Stomach smooth muscle (tissue), 2 donors: ENCODE measurements around the gene ZBTB37.
A peak's percentile ranks its signal among the peaks of the same experiment; 100 is the strongest.

Experiments used
- H3K27ac ChIP-seq: one replicate; pipeline ENCODE4 v1.7.0; 2013; ENCODE audit warnings: mild to moderate bottlenecking, low read length, inconsistent platforms
- H3K27me3 ChIP-seq, 2 donors: one replicate each; pipeline ENCODE4 v1.7.0; 2013; ENCODE audit warnings: low read length in 2 of 2; ENCODE audit not compliant: insufficient read depth in 2 of 2, control insufficient read depth in 1 of 2
- H3K36me3 ChIP-seq, 2 donors: one replicate each; pipeline ENCODE4 v1.7.0; 2013; ENCODE audit warnings: low read length in 2 of 2; ENCODE audit not compliant: control insufficient read depth in 2 of 2, insufficient read depth in 2 of 2
- H3K4me1 ChIP-seq: one replicate; pipeline ENCODE4 v1.7.0; 2013; ENCODE audit warnings: low read length; ENCODE audit not compliant: control insufficient read depth, insufficient read depth
- H3K4me3 ChIP-seq, 2 donors: one replicate each; pipeline ENCODE4 v1.7.0; 2013; ENCODE audit warnings: low read length in 2 of 2
- H3K9ac ChIP-seq, 2 donors: one replicate each; pipeline ENCODE4 v1.7.0; 2013; ENCODE audit warnings: low read length in 2 of 2, mild to moderate bottlenecking in 1 of 2
- H3K9me3 ChIP-seq, 2 donors: one replicate each; pipeline ENCODE4 v1.7.0; 2013; ENCODE audit warnings: low read length in 2 of 2; ENCODE audit not compliant: control insufficient read depth in 2 of 2
- donor health status: healthy.
- donor health status: Pancreatic carcinoma.

The ZBTB37 gene

GRCh38 chr1:173868266-173869020, at the start of gene ZBTB37:
ZBTB37 (plus strand) TSS chr1:173868380; CDS start chr1:173870226, 1,846 bp downstream.
- peak within 1 kb of the TSS; percentile 73 to 80 for H3K9ac ChIP-seq
- no peaks in the 10 kb centered on the region for H3K27me3 ChIP-seq
- H3K36me3 ChIP-seq = peaks cover 30% of the 10 kb centered on the region in 2 donors
- H3K4me1 ChIP-seq = peaks cover 6% of the 10 kb centered on the region
- H3K4me3 ChIP-seq = peak within 1 kb of the TSS; percentile 92 to 99
- H3K27ac ChIP-seq = peak within 1 kb of the TSS; percentile 90
- no peaks in the 10 kb centered on the region for H3K9me3 ChIP-seq

DNA sequence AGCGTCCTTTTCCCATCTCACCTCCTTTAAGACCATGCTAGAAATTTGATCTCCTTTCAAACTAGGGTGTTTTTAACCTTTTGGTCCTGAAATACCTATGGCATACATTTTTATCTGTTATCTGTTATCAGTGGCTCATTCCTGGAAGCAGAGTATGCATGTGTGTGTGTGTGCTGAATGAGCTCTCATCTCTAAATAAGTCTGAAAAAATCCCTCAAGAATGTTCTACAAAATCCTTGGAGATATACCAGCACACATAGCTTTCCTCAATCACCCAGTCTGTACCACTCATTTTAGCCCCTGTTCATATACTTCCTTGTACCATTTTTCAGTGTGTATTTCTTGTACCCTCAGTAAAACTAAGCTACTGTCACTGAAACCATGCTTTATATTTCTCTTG, 49.7 kb upstream of the ZBTB37 start:
- Histone ChIP-seq H3K36me3 (peaks cover 0 to 2% of the 10 kb centered on the region in 2 donors), H3K27me3 (no peaks in the 10 kb centered on the region), H3K4me3 (no peak overlapping the region), H3K27ac (no peak overlapping the region), H3K9ac (no peak overlapping the region), H3K4me1 (peaks cover 4% of the 10 kb centered on the region), H3K9me3 (no peaks in the 10 kb centered on the region)

DNA sequence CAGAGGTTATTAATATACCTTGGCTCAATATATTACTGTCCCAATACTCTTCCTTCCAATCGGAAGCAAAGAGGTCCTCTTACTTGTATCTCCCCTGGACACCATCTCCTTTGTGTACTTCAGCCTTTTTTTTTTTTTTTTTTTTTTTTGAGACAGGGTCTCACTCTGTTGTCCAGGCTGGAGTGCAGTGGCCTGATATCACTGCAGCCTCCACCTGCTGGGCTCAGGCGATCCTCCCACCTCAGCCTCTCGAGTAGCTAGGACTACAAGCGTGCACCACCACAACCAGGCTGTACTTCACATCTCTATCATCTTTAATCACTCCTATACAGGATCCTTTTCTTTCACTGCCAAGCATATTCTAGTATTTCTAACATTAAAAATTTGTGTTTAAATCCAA, 46.5 kb upstream of the ZBTB37 start:
- Histone ChIP-seq H3K27me3 (no peaks in the 10 kb centered on the region), H3K9me3 (no peaks in the 10 kb centered on the region), H3K4me1 (peaks cover 7% of the 10 kb centered on the region), H3K36me3 (peaks cover 0 to 2% of the 10 kb centered on the region in 2 donors), H3K4me3 (no peak overlapping the region), H3K9ac (no peak overlapping the region), H3K27ac (no peak overlapping the region)

DNA sequence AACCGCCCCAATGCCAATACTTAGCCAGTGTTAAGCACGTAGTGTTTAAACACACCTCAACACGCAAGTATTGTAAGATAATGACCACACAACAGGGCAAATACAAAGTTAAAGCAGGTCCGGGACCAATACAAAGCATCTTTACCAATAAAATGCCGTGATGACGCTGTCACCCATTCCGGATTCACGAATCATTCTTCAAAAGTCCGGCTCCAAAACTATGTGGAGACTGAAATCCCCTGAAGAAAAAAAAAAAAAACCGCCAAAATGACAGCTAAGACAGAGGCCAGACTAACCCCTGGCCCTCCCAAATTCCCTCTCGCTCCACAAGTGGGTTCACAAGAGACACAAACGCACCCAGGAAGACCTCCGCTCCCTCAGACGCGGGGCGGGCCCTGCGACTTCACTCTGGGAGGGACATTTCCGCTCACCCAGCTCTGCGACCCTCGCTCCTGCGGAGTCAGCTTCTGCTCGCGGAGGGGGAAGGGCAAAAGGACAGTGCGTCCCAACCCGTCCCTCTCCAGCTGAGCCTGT, 44.3 kb upstream of the ZBTB37 start:
- H3K9me3 ChIP-seq = no peaks in the 10 kb centered on the region
- no peaks in the 10 kb centered on the region for H3K36me3 ChIP-seq
- H3K4me3 ChIP-seq = peak overlapping the region; percentile 77 to 95
- H3K27ac ChIP-seq = peak overlapping the region; percentile 91
- H3K4me1 ChIP-seq = peaks cover 7% of the 10 kb centered on the region
- peak overlapping the region; percentile 82 to 96 for H3K9ac ChIP-seq
- no peaks in the 10 kb centered on the region for H3K27me3 ChIP-seq

DNA sequence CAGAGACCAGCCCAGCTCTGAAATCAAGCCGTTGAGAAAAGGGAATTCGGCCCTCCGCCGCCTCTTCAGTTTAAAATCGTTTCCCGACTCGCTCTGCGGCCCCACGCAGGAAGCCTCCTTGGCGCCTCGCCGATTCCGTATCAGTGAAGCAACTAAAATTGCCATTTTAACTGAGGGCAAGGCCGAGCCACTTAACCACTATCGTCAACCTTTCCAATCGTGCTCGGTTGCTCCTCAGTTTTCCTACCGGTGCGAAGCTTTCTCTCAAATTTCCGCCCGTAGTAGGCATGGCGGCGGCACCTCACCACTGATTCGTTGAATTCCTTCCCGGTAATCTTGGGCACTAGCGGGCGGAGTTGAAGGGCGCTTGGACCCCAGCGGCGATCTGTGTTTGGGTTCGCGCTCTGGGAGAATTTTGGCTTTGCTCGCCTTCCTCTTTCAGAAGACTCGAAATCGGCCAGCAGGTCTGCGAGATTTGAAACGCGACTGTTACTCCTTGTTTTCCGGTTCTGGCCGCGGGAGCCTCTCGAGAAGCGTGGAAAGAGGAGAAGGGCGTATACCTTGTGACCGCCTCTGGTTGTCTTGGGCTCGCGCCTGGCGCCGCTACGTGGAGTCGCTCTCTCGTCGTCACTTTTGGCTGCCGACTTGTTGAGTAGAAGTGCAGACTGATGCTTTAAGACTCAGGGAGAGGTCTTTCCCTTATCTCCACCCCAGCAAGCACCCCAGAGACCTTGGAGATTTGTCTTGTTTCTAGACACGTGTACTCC, 43.7 kb upstream of the ZBTB37 start, which contains the start of the genes CENPL and DARS2:
Gene CENPL (minus strand): TSS at position 569 of the 767 bp plus-strand sequence. CDS start 13,584 bp downstream, outside the sequence.
Gene DARS2 (plus strand): TSS at position 359 of the 767 bp plus-strand sequence. CDS start 557 bp downstream, outside the sequence.
- peak within 1 kb of the TSS; percentile 91 for H3K27ac ChIP-seq
- H3K4me3 ChIP-seq = peak within 1 kb of the TSS; percentile 89 to 95
- H3K9me3 ChIP-seq = no peaks in the 10 kb centered on the region
- no peaks in the 10 kb centered on the region for H3K27me3 ChIP-seq
- no peaks in the 10 kb centered on the region for H3K36me3 ChIP-seq
- H3K4me1 ChIP-seq = peaks cover 7% of the 10 kb centered on the region
- peak within 1 kb of the TSS; percentile 82 to 96 for H3K9ac ChIP-seq

DNA sequence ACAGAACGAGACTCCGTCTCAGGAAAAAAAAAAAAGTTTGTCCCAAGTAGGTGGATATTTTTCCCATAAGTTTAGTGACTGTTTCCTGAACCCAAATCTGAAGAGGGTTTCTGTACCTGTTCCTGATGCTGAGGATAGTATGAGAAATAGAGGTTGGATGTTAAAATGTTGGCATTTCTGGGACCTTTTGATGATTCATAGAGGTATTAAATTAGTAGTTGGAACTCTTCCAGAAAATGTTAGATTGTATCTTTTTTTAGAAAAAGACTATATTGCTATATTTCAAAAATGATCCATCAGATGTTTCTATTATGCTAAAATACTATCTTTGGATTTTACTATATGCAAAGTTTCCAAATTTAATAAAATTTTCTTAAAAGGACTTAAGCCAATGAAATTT, 40.6 kb upstream of the ZBTB37 start:
- Histone ChIP-seq H3K9me3 (no peaks in the 10 kb centered on the region), H3K9ac (no peak overlapping the region), H3K27me3 (no peaks in the 10 kb centered on the region), H3K27ac (no peak overlapping the region), H3K36me3 (peaks cover 0 to 6% of the 10 kb centered on the region in 2 donors), H3K4me1 (peaks cover 7% of the 10 kb centered on the region), H3K4me3 (no peak overlapping the region)

- Histone ChIP-seq H3K27me3 (no peaks in the 10 kb centered on the region), H3K27ac (no peak overlapping the region), H3K4me1 (no peaks in the 10 kb centered on the region), H3K9me3 (no peaks in the 10 kb centered on the region), H3K4me3 (no peak overlapping the region), H3K9ac (no peak overlapping the region), H3K36me3 (peaks cover 17 to 22% of the 10 kb centered on the region in 2 donors)
Measured at GRCh38 chr1:173832748-173833147, 35.4 kb upstream of the ZBTB37 start.

DNA sequence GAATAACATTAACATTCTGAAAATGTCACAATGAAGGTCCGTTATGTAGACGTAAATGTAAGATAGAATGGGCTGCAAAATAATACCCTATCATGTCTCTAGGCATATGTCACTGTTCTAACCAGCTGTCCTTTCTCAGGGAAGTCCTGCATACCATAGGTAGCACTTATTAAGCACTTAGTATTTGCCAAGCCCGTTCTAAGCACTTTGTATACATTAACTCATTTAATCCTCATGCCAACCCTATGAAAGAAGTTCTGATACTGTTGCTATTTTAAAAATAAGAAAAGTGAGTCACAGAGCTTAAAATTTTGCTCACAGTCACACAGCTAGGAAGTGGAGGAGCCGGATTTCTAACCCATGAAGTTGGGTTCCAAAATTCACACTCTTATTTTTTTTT, 16.1 kb upstream of the ZBTB37 start:
- Histone ChIP-seq H3K9me3 (no peaks in the 10 kb centered on the region), H3K4me1 (no peaks in the 10 kb centered on the region), H3K36me3 (peaks cover 5 to 6% of the 10 kb centered on the region in 2 donors), H3K27ac (no peak overlapping the region), H3K9ac (no peak overlapping the region), H3K27me3 (no peaks in the 10 kb centered on the region), H3K4me3 (no peak overlapping the region)

GRCh38 chr1:173853074-173853473, 15.1 kb upstream of the ZBTB37 start:
- H3K27ac ChIP-seq = no peak overlapping the region

GRCh38 chr1:173856014-173856413, 12.2 kb upstream of the ZBTB37 start:
- no peaks in the 10 kb centered on the region for H3K4me1 ChIP-seq
- no peak overlapping the region for H3K27ac ChIP-seq
- H3K4me3 ChIP-seq = no peak overlapping the region
- H3K27me3 ChIP-seq = no peaks in the 10 kb centered on the region
- no peak overlapping the region for H3K9ac ChIP-seq
- H3K9me3 ChIP-seq = no peaks in the 10 kb centered on the region
- peaks cover 6 to 9% of the 10 kb centered on the region in 2 donors for H3K36me3 ChIP-seq

More at GRCh38 chr1:173853074-173853473, 15.1 kb upstream of the ZBTB37 start:
- Histone ChIP-seq H3K4me3 (peak overlapping the region in 1 of 2 donors; percentile 16), H3K27me3 (no peaks in the 10 kb centered on the region), H3K9ac (no peak overlapping the region), H3K36me3 (peaks cover 6 to 9% of the 10 kb centered on the region in 2 donors), H3K4me1 (no peaks in the 10 kb centered on the region), H3K9me3 (no peaks in the 10 kb centered on the region)
